Myocyte (in vitro differentiated cells): ENCODE measurements around the gene DPAGT1. TPM values are rescaled to one million over a fixed set of nuclear protein-coding genes. Genes with fewer than 3 reads are reported as not detected.
"Not testable (repeated sequence)": the region's sequence is repeated elsewhere in the genome, so short reads cannot be mapped to it uniquely, and the experiment has no call there.

ENCODE experiments used
- DNase-seq: peaks from one replicate; pipeline ENCODE4 v3.0.0-alpha.2; 2012; ENCODE audit warnings: low read depth
- polyA plus RNA-seq: library from polyadenylated mRNA; unstranded; fragments of >200 nt; gene quantifications from one replicate; pipeline ENCODE4 v1.2.1, GENCODE V29; 2012; ENCODE audit warnings: missing spikeins
- total RNA-seq: library from RNA; depleted of rRNA; stranded (reverse); fragments of >200 nt; gene quantifications from 2 replicates; pipeline ENCODE4 v1.2.3, GENCODE V29; 2014

The DPAGT1 gene
- 24.5 and 25.5 TPM in 2 replicates for total RNA-seq
- 45.1 TPM for polyA plus RNA-seq

DNA sequence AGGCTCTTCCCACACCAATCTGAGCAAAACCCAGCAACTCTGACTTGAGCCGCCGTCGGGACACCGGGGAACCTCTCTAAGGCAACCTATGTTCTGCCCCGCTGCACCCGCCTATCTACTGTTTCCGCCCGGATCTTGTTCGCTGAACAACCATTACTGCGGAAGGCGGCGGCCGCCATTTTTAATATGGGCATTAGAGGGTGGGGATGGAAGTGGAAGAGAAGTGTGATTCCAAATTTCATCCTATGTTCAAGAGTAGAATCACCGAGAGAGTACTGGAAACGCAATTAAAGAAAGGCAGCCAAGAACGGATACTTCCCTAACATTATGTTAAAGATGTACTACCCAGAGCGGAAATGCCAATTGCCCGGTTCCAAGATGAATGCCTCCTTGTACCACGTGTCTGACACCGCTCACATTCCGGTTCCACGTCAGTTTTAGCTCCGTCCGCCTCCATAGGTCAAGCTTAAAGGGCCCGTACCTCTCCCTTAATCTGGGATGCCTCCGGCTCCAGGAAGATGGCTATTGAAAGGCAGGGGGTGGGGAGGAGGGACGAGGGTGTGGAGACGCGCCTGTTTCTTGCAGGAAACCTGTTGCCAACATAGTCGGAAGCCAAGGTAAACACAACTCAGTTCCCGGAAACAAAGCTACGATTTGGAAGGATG is at the start of gene DPAGT1:
TSS of gene DPAGT1 (minus strand) at position 95 of the 665 bp plus-strand sequence. CDS start 198 bp downstream, outside the sequence.
- DNase-seq: peak; percentile 96

DNA sequence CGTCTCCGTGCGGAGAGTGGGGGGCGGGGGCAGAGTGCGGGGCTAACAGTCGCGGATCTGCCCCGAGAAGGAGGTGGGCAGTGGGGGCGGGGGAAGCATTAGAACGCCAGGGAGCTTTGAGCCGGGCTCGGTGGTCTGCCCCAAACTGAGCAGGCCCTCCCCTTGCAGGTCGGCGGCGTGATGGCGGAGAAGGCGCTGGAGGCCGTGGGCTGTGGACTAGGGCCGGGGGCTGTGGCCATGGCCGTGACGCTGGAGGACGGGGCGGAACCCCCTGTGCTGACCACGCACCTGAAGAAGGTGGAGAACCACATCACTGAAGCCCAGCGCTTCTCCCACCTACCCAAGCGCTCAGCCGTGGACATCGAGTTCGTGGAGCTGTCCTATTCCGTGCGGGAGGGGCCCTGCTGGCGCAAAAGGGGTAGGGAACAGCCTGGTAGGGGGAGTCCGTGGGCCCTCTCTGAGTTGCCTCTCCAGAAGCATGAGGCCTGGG is 48.2 kb upstream of the DPAGT1 start:
- no peak for DNase-seq

DNA sequence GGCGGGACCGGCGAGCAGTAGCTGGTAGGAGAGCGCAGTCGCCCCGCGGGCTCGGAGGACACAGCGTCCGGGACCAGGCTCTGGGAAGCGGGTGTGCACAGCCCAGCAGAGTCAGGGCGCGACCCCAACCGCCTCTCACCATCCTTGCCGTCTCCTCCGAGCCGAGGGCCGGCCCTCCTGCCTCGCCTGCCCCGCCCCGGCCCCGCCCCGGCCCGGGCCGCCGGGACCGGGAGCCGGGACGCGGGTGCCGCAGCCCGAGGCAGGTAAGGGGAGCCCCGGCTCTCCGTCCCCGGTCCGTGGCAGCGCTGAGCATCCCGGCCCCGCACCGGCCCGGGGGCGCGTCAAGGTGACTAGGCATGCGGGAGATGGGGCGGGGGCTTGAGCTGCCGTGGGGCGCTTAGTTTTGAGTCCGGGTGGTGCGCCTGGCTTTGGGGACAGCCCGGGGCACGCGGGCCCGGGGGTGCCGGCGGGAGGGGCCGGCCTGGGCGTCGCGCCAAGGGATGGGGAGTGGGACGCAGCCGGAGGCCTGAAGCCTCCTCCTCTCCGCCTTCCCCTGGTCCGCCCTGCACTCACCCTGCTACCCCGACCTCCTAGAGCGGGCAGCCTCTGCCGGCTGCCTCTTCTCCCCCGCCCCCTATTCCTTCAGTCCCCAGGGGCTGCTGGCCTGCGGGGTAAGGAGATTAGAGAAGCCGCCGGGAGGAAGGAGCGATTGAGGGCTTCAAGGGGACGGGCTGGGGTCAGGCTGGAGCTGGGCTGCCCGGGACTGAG is 47.5 kb upstream of the DPAGT1 start, which contains the start of gene ABCG4:
TSS of gene ABCG4 (plus strand) at position 35 of the 768 bp plus-strand sequence. CDS start 914 bp downstream, outside the sequence.
- DNase-seq: peak; percentile 8

DNA sequence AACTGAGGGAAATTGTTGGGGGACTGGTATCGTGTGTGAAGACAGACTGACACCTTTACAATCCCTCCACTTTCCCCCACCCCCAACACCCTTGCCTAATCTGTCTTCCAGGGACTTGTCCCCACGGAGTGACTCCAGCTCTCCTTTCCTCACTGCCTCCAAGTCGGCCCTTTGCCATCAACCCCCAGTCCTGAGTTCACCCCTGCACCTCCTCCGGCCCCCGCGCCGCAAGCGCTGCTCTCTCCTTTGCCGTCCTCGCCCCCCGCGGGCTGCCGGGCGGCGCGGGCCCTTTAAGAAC is 47.0 kb upstream of the DPAGT1 start:
- no peak for DNase-seq

DNA sequence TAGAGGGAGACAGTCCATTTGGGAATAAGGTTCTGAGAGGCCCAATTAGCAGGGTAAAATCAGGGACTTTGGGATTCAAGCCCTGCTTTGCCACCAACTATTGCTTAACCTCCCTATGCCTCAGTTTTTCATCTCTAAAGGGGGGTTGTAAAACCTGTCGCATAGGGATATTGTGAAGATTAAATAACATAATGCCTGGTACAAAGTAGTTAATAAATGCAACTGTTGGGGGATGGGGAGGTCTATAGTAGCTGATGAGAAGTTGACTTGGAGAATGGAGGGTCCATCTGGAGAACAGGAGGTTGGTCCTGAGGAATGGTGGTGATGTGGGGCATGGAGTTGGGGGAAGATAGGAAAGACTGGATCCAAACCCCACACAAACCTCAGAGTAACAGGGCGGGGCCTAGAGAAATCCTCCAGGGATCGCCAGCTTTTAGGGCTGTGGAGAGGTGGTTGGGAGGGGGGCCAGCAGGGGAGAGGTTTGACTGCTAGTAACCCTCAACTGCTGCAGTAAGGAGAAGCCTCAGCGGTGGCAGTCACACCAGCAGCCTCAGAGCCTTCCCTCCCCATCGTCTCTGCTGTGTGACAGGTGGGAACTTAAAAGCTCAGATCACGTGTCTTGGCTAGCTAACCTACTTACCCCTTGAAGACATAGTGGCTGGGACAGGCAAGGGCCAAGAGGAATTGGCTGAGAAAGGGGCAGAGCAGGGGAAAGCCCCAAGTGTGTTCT is 46.1 kb upstream of the DPAGT1 start:
- peak; percentile 18 for DNase-seq

DNA sequence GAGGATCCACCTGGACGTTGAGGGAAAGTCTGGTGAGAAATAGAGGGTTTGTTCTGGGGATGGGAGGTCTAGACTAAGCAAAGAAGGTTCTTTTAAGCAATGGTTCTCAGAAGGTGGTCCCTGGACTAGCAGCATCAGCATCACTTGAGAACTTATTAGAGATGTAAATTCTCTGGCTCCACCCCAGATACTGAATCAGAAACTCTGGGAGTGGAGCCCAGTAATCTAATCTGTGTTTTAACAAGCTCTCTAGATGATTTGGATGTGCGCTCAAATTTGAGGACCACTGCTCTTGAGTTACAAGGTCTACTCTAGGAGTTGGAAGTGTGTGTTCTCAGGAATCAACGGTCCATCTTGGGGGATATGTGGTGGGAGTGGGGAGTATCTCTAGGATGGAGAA is 43.9 kb upstream of the DPAGT1 start:
- no peak for DNase-seq

DNA sequence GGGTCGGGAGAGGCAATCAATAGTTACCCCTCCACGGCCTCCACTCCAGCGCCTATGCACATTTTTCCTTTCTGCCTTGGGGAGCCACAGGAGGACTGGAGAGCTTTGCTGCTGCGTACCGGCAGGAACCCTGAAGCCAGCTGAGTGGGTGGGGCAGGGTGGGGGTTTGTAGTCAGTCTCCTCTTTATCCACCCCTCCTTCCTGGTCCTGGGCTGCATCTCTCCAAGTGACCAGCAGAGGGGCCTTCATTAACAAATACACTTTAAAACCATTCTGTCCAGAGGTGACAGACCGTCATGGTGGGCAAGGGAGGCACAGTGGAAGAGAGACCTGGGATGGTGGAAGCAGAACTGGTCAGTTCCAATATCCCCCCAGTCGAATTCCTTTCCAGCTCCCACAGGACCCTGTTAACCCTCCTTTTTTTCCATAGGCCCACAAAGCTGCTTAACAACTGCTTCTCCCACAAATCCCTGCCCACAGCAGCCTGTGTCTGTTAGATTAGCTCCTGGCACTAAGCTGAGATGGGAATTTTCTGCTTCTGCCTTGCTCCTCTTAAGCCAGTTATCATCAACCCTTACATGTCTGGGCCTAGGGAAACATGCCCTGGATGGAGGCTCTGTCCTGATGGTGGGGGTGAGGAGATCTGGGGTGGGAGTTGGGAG is 43.3 kb upstream of the DPAGT1 start:
- DNase-seq: peak; percentile 79

DNA sequence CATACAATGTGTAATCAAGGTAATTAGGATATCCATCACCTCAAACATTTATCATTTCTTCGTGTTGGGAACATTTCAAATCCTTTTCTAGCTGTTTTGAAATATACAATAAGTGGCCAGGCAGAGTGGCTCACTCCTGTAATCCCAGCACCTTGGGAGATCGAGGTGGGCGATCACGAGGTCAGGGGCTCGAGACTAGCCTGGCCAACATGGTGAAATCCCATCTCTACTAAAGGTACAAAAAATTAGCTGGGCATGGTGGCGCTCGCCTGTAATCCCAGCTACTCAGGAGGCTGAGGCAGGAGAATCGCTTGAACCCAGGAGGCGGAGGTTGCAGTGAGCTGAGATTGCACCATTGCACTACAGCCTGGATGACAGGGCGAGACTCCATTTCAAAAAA is 37.6 kb upstream of the DPAGT1 start:
- not testable (repeated sequence) for DNase-seq

DNA sequence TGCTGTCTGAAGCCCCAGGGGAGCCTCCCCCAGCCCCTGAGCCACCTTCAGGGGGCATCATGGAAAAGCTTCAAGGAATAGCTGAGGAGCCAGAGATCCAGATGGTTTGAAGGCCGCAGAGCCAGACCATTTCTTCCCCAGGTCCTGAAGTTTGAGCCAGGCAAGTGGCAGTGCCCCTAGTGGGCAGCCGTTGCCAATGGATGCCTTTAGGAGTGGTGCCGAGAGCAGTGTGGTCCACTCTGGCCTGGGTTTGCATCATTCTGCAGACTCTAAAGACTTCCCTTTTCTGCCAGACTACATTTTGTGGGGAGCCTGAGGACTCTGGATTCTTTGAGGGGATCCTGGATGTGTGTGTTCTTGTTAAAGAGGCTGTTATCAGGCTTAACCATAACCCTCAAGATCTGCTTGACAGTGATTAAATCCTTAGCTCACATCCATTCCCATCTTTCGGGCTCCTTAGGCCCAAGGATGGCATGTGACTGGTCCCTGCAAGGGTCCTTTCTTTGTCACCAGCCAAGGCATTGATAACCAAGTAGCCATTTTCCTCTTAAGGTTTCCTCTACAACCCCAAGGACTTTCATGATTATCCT is 32.8 kb upstream of the DPAGT1 start:
- DNase-seq: no peak

DNA sequence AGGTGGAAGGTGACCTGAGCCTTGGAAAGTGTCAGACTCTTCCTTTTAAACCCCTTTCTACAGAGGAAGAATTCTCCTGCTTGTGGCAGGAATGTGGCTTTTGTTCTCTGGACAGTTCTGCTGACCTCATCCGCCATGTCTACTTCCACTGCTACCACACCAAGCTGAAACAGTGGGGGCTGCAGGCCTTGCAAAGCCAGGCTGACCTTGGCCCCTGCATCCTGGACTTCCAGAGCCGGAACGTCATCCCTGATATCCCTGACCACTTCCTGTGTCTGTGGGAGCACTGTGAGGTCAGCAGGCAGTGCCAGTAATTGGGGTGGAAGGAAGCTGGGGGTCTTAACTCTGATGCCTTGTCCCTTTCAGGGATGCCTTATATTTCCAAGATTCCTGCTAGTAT is 29.0 kb upstream of the DPAGT1 start:
- no peak for DNase-seq

DNA sequence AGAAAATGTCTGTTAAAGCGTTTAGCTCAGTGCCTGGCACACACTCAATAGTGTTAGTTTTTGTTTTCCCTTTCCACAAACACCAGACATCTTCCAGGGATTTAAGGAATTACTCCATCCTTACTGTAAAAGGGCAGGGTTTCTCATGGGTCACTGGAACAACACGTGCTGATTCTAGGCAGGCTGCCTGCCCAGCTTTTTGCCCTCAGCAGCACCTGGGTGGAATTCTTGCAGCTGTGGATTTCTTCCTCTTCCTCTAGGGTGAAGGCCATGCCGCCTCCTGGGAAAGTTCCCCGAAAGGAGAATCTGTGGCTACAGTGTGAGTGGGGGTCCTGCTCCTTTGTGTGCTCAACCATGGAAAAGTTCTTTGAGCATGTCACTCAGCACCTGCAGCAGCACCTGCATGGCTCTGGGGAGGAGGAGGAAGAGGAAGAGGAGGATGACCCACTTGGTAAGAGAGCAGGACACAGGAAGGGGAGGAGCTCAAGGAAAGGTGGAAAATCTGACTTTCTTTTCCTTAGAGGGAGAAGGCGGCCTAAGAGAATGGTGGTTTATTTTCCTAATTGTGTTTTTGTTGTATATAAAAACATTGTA is 25.1 kb upstream of the DPAGT1 start:
- DNase-seq: no peak

DNA sequence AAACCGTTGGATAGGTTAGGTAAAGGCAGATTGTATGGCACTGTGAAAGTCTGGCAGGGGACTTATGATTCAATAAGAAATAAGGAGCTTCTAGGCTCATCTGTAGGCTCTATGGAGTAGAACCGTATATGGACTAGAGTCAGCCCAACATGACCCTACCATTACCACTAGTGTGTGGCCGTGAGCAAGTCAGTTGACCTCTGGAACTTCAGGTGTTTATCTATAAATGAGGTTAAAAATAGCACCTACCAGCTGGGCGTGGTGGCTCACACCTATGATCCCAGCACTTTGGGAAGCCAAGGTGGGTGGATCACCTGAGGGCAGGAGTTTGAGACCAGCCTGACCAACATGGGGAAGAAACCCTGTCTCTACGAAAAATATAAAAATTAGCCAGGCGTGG is 24.2 kb upstream of the DPAGT1 start:
- no peak for DNase-seq

DNA sequence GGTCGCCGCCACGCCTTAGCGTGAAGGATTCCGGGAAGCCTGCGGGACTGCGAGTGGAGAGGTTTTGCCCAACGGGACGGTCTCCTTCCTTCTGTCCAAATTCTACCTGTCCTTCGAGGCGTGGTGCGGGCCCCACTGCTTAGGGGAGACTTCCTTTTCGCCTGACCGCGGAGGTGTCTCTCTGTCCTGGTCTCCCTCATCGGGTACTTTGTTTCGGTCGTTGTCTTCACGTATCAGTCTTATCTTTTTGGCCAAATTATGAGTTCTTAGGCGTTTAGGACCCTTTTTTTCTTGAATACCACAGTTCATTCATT is 20.1 kb upstream of the DPAGT1 start:
- no peak for DNase-seq

DNA sequence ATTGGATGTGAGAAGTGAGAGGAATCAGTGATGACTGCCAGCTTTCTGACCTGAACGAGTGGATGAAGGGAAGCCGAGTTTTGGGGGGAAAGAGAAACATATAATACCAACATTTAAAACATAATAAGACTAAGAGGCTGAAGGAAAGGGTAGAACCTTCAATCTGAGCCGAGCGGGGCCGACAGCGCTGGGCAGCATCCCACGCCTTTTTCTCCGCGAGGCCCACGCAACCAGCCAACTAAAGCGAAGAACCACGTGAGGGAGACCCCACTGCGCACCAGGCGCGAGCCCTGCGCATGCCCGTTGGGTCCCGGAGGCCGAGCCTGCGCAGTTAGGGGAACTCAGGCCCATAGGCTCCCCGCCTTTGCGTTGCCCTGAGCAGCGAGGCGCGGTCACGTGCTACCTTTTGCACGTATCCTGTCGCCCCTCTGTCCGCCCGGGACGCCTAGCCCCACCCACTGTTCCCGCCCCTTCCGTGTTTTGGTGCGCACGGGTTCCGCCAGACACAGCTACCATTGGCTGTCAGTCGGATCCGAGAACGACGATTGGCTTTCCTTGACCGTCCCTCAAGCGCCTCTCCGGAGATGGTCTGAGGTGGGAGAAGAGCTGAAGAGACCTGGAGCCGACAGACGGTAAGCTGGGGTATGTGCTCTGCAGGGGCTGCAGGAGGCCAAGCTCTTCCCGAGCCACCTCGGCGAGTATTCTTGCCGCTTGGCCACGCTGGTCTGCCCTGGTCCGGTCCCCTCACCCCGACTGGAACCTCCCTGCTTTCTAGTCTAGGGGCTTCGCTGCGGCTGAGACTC is 19.6 kb upstream of the DPAGT1 start, which contains the start of gene HINFP:
TSS of gene HINFP (plus strand) at position 573 of the 803 bp plus-strand sequence. CDS start 5,365 bp downstream, outside the sequence.
- peak; percentile 99 for DNase-seq

DNA sequence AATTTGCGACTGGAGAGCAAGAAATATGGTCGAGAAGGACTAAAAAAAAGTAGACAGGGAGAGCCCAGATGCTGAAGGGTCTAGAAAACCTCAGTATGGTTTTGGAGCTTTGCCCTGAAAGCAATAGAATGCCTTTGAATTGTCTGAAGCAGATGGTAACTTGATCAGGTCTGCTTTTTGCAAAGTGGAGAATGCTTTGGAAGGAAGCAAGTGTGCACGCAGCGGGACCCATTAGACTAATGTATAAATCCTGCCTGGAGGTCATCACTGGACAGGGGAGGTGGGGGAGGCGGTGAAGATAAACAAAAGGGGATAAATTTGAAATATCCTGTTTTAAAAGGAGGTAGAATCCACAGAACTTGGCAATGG is 19.0 kb upstream of the DPAGT1 start:
- DNase-seq: peak; percentile 74

DNA sequence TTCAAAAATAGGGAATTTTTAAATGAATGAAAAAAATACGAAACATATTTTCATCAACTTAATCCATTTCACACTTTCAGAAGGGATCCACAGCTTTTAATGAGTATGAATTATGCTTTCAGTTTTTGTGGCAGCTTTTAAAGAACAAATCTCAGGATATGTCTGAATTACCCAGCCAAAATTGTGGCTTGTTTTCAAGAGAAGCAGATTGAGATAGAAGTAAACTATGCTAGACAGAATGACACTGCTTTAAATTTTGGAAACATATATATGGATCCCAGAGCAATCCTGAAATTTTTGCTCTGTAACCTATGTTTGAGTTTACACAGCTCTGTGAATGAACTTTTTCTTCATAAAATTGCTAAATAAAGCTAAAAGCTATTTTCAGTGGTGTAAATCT is 17.3 kb upstream of the DPAGT1 start:
- no peak for DNase-seq

DNA sequence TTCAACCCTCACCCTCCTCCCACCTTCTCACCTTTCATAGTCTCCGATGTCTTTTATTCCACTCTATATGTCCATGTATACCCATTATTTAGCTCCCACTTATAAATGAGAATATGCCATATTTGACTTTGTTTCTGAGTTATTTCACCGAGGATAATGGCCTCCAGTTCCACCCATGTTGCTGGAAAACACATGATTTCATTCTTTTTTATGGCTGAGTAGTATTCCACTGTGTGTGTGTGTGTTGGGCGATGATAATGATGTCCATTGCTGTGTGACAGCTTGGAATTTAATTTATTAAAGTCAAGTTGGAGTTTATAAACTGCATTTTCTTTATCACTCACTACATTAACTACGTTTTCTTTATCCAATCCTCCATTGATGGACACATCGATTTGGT is 16.6 kb upstream of the DPAGT1 start:
- DNase-seq: no peak

DNA sequence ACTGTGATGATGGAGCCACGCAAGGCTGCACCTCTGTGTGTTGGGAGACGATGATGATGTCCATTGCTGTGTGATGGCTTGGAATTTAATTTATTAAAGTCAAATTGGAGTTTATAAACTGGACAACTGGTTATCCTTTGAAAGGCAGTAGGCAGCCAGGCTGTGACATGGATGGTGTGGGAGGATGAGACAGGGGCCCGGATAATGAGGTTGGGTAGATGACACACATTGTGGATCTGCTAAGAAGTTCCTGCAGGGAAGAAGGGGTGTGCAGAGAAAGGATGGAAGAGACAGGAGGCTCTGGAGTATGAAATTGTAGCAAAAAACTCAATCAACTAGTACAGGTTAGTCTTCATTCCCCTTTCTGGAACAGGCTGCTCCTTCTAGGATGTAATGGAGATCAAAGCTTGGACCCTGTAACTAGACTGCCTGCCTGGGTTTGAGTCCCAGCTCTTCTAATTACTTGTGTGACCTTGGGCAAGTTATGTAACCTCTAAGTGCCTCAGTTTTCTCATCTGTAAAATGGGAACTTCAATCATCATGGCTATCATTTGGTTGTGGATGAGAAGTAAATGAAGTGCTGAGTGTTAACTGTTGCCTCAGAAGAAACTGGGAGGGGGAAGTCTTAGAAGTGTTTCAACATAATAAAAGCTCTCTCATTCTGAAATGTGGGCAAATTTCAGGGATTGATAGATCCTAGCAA is 15.5 kb upstream of the DPAGT1 start:
- no peak for DNase-seq

DNA sequence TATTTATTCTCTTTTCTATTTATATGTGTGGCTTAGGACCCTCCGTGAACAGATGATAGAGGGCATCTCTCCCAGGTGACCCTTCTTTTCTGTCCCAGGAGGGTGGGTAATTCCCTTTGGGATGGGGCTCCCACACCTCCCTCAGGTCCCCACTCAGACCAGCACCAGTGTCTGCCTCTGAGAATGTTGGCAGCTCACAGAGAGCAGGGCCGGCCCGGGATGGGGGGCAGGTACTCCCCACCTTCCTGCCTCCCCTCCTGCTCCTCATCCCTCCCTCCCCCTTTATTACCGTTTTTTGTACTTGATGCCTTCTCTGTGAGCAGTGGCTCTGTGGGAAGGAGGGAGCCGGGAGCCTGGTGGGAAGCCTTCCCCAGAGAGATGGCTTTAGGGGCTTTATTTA is 14.9 kb upstream of the DPAGT1 start:
- no peak for DNase-seq
